Ramos (cell line): ENCODE data around the gene DEDD.

ENCODE experiments used
- in situ Hi-C: fragments of 300-500 bp; cut with MboI; formaldehyde crosslinking; loops from one replicate; pipeline ENCODE4 v1.14.3; 2022; ENCODE audit warnings: low sequenced_read_pairs; ENCODE audit not compliant: unreplicated experiment

The DEDD gene

DNA sequence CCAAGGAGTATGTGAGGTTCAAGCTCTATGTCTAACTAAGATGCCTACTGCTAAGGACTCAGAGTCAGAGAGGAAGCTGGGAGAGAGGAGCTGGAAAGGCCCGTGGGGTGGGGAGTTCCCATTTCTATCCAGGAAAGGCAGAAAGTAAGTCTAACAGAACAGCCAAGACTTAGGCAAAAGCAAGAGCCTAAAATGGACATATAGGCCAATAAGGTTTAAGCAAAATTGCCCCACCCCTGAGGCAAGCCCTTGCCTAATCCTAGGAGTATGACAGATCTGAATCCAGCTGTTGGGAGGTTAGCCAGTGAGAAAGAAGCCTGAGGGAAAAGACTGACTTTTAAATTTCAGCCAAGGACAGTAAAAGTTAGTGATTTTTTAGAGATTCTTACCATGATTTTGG is 35.9 kb downstream of the DEDD start:
- in situ Hi-C loops = loop anchor here (10.0 kb wide), 1 partner anchor 102 kb away; no protein-coding TSS in a partner anchor

DNA sequence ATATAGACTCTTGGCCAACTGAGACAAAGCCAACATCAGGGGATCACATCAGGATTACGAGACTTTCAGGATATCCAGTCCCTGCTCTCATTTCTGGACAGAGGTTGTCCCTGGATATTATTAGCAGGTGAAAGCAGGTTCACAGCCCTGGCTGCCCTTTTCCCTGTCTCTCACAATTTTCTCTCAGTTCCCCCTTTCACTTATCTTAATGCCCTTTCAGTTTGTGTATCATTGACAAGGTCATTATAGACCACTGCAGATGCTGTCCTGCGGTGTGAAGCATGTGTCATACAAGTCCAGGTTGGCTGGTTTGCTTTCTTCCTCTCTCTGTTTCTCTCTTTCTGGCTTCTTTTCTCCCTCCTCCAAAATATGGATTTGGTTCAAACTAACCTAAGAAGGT is 36.5 kb downstream of the DEDD start:
- in situ Hi-C loops = loop anchor here (10.0 kb wide), 1 partner anchor 101 kb away; no protein-coding TSS in a partner anchor

GRCh38 chr1:161095230-161095629 is 37.2 kb downstream of the DEDD start:
- in situ Hi-C loops = loop anchor here (10.0 kb wide), 1 partner anchor 100 kb away; no protein-coding TSS in a partner anchor

DNA sequence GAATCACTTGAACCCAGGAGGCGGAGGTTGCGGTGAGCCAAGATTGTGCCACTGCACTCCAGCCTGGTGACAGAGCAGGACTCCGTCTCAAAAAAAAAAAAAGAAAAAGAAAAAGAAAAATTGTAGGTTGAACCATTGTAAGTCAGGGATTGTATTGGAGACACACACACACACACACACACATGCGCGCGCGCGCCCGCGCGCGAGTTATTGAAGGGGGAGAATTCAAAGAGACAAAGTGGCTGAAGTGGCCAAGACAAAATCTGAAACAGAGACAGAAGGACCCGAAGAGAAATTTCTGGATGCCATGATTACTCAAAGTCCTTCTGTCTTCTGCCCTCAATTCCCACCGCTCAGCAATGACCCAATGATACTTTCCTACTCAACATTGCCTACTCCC is 38.0 kb downstream of the DEDD start:
- in situ Hi-C loops = loop anchor here (10.0 kb wide), 1 partner anchor 100 kb away; no protein-coding TSS in a partner anchor

DNA sequence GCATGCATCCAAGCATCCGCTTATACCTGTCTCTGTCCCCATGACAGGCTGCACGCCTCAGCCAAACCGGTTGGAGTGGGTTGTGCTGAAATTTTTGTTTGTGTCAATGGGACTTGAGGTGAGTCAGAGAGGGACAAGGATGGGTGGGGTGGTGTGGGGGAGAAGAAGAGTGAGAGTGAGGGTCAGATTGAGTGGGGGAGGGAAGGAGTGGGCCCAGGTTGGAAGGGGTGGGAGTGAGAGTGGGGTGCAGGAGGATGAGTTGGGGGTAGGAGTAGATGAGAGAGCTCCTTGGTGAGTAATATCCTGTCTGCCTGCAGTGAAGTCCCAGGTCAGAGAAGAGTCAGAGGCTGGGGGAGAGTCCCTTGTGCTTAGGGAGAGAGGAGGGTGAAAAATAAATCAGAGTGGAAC is 39.8 kb downstream of the DEDD start:
- in situ Hi-C loops = loop anchor here (10.0 kb wide), 1 partner anchor 98 kb away; no protein-coding TSS in a partner anchor

DNA sequence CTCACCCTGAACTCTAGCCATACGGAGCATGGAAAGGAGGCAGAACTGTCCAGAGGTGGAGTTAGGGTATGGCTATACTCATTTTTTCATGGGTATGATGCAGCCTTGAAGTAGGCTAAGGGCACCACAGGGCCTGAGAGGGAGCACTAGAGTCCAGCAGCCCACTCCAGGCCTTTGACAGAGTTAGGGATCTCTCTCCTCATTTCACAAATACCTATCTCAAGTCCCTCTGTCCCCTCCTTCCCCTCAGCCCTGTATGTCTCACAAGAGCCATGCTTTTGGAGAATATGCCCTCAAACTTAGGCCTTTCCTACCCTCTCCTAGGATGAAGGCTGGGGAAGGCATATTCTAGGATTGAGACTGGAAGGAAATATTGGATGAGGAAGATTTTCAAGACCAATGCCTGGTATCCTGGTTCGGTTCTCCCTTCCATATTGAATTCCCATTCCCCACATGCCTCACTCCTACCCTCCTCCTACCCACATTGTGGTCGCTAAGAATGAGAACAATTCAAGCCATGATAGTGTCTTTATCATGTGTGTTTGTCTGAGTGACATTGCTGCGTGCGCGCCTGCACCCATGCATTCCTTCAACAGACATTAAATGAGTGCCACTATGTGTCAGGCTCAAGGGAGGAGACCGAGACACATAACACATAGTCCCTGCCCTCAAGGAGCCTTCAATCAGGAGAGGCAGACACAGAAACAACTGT is 40.5 kb downstream of the DEDD start:
- in situ Hi-C loops = loop anchor here (10.0 kb wide), 1 partner anchor 97 kb away; no protein-coding TSS in a partner anchor

DNA sequence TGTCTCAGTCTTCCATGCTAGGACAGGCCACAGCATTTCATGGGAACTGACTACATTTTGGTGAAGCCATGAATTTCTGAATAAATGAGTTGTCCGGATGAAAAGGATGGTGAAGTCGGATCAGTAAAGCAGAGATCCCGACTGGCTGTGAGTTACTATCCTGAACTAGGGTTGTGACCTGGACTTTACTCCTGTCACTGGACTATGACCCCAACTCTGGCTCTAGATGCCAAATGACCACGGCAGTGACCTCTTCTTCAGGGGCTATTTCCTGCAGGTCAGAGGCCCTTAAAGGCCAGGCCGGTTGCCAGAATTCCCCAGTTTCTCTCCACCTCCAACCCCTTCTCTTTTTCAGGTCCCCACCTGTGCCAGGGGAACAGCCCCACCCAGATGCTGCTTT is 41.4 kb downstream of the DEDD start:
- in situ Hi-C loops = loop anchor here (10.0 kb wide), 1 partner anchor 96 kb away; no protein-coding TSS in a partner anchor

DNA sequence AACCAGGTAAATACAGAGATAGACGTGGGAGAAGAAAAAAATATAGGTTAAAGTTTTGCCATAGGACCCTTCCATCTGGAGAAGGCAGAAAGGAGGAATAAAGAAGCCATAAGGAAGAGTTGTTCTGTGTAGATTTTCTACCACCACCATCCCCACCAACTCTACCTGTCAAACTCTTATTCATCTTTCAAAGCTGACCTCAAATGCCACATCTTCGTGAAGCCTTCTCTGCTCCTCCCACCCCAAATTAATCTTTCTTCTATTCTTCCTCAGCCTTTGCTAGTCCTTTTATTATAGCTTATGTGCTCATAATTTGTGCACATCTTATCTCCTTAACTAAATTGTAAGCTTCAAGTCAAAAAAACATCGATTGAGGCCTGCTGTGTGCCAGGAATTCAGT is 41.9 kb downstream of the DEDD start:
- in situ Hi-C loops = loop anchor here (10.0 kb wide), 1 partner anchor 96 kb away; no protein-coding TSS in a partner anchor

DNA sequence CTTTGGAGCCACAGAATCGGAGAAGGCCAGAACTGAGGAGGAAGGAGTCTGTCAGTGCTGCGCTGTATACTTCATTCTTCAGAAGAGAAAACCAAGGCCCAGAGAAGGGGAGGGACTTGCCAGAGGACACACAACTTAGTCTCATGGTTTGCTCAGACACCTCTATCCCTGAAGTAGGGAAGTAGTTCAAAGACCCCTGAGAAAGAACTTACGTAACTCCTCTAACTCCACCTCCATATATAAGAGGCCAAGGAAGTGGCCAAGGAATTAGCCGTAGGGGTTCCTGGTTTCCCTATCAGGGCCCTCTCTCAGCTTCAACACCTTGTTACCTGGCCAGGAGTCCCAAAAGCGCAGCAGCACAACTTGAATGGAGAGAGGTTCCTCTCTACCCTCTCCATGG is 42.5 kb downstream of the DEDD start:
- in situ Hi-C loops = loop anchor here (10.0 kb wide), 1 partner anchor 95 kb away; no protein-coding TSS in a partner anchor

DNA sequence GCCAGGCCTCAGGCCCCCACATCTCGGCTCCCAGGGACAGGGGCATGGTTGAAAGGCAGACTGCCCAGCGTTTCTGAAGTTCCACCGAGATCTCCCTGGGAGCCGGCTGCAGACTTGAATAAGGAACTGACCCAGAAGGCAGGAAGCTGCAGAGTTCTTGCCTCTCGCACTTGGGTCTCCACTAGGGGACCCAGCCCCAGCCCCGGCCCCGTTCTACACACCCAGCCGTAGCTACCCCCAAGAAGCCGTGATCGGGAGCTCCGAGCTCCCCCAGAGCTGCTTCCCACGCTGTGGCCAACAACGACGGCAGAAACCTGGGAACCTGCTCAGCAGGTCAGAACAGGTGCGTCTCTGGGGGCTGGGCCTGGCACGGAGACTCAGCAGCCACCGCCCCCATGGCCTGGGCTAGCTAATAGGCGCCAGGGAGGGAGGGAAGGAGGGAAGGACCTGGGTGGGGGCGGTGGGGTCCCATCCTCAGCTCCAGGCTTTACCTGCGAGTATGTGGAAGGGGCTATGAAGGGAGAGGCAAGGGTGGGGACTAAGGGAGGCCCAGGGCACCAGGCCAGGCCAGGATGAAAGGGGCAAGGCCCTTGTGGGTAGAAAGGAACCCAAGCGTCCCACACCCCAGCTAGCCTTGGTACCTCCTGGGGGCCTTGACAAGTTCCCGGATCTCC is 43.1 kb downstream of the DEDD start, which contains the start of gene NECTIN4:
TSS of gene NECTIN4 (minus strand) at position 308 of the 674 bp plus-strand sequence. CDS start at position 46, 262 bp downstream.
- in situ Hi-C loops = no loop called here

- in situ Hi-C loops = no loop called here
Observed at GRCh38 chr1:161088587-161089110, 43.8 kb downstream of the DEDD start.

DNA sequence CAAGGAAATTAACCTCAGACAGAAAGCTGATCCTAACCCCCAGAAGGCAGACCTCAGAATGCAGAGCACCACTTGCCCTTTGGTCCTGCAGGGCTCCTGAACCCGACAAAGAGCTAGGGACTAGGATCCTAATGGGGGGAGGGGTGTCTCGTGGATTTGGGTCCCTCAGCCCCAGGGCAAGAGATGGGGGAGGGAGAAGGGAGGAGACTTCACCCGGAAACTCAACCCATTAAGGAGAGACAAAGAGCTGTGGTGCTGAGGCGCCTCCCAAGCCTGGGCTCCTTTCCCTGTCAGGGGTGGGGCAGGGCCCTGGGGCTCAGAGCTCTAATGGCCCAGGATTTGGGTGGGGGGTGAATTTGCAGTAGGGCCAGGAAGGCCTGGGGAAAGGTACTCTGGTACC is 46.0 kb downstream of the DEDD start:
- in situ Hi-C loops = no loop called here

- in situ Hi-C loops = no loop called here
Observed at GRCh38 chr1:161085165-161085564, 47.3 kb downstream of the DEDD start.

DNA sequence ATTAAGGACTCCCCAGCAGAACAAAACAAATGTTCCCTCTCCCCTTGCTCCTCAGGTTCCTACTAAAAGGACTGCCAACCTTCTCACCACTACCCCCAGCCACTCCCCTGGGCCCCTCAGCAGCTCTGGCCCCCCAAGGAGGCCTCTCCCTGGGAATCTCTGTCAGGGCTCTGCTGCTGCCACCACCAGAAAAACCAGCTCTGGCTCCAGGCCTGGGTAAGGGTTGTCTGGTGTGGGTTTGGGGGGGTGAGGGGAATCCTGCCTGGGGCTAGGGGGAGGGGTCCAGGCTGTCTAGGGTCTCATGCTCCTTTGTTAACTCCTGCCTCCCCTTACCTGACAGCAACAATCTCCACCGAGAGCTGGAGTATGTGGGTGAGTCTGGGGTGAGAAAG is 47.9 kb downstream of the DEDD start:
- in situ Hi-C loops = no loop called here

DNA sequence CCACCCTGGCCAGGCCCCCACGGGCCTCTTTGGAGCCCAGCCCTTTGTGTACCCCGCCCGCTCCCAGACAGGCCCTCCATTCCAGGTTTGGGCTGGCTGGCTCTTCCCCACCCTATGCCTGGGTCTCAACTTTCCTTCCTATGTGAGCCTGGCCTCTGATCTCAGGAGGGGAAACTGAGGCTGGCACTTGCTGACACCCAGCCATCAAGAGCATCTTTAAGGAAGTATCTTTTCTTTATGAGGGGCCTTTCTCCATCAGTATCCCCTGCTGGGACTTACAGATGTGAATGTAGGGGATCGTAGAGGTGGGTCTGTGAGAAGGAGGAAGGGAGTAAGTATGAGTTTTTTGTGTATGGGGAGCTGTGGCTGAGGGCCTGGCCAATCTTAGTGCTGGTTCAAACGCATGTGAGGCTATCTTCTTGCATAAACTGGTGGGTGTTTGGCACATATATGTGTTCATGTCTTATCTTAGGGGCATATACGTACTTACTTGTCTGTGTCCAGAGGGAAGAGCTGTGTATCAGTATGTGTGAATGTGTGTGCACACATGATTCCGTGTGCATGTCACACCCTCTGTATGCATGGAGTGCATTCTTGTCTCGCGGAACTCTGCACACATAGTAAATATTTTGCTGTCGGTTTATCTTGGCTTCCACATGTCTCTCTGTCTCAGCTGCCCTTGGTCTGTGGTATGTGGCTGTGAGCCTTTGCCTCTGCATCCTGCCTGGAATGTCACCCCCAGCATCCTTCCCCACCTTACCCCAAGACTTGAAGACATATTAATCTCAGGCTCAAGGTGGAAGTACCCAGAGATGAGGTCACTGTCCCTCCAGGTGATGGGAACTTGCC is 48.5 kb downstream of the DEDD start:
- in situ Hi-C loops = no loop called here

GRCh38 chr1:161082996-161083747 is 49.3 kb downstream of the DEDD start:
- in situ Hi-C loops = no loop called here

- in situ Hi-C loops = no loop called here
Observed at GRCh38 chr1:161082483-161082882, 50.0 kb downstream of the DEDD start.

GRCh38 chr1:161081519-161081918 is 50.9 kb downstream of the DEDD start:
- in situ Hi-C loops = no loop called here
